ENCODE measurements around the gene OR6Y1. TPM values are rescaled to one million over a fixed set of nuclear protein-coding genes. Genes with fewer than 3 reads are reported as not detected.

Gene OR6Y1
- total RNA-seq, 1 donor from 2014 or later = not detected

GRCh38 chr1:158506369-158506987 lies 47.7 kb downstream of the OR6Y1 start:
- DNase-seq = no peak

GRCh38 chr1:158496374-158496773 lies 57.8 kb downstream of the OR6Y1 start:
- no peak for DNase-seq

- no peak for DNase-seq
Observed at GRCh38 chr1:158494796-158495195, 59.4 kb downstream of the OR6Y1 start.

Other genes with a start within 250 kb of the OR6Y1 start
- gene CD1B, start 222.9 kb downstream of the OR6Y1 start, total RNA-seq = not detected
- gene CD1E, start 200.5 kb downstream of the OR6Y1 start, total RNA-seq = 2.7 TPM
- not detected for gene OR10T2, start 154.9 kb downstream of the OR6Y1 start, total RNA-seq
- not detected for gene OR10K2, start 128.2 kb downstream of the OR6Y1 start, total RNA-seq
- not detected for gene OR10K1, start 92.6 kb downstream of the OR6Y1 start, total RNA-seq
- gene OR10R2, start 82.2 kb downstream of the OR6Y1 start, total RNA-seq = not detected
- gene OR6P1, start 16.2 kb upstream of the OR6Y1 start, total RNA-seq = not detected
- not detected for gene OR10X1, start 25.5 kb upstream of the OR6Y1 start, total RNA-seq
- gene OR10Z1, start 50.9 kb upstream of the OR6Y1 start, total RNA-seq = not detected
- gene SPTA1, start 132.3 kb upstream of the OR6Y1 start, total RNA-seq = 10.6 TPM
- gene OR6K2, start 146.2 kb upstream of the OR6Y1 start, total RNA-seq = not detected
- not detected for gene OR6K3, start 166.3 kb upstream of the OR6Y1 start, total RNA-seq
- gene OR6K6, start 200.3 kb upstream of the OR6Y1 start, total RNA-seq = not detected
- gene OR6N1, start 217.8 kb upstream of the OR6Y1 start, total RNA-seq = not detected
- not detected for gene OR6N2, start 226.8 kb upstream of the OR6Y1 start, total RNA-seq